8988T (cell line): ENCODE measurements around the gene HK3.
"Not testable (repeated sequence)": the region's sequence is repeated elsewhere in the genome, so short reads cannot be mapped to it uniquely, and the experiment has no call there.

Source experiments
- DNase-seq: peaks from one replicate; pipeline ENCODE4 v3.0.0; 2011

Gene HK3

DNA sequence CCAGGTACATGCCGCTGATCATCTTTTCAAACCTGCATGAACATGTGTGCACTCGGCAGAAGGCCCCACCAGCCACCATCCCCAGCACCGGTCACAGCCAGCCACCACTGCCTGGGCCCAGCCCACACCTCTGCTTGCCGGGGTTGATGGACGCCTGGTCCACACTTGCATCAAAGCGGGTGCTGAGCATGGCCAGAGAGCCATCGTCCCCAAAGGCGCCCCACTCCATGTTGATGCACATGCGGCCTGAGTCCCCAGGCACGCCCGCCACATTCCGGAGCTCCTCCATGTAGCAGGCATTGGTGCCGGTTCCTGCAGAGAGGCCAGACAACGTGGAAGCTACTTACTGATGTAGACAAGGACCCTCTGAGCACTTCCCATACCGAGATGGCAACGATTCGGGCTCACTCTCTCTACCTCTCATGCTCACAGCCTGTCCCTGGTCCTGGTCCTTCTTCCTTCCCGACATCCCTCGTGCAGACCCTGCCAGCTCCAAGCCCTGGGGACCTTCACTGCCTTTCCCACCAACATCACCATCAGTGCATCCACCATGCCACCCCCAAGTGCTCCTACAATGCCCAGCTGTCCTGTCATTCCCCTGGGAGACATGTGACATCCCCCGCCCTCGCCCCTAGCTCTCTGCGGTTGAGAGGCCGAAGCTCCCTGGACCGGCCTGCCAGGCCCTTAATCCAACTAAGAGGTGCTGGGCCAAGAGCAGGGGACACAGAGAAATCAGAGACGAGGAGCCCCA, 17.2 kb downstream of the HK3 start:
- no peak for DNase-seq

DNA sequence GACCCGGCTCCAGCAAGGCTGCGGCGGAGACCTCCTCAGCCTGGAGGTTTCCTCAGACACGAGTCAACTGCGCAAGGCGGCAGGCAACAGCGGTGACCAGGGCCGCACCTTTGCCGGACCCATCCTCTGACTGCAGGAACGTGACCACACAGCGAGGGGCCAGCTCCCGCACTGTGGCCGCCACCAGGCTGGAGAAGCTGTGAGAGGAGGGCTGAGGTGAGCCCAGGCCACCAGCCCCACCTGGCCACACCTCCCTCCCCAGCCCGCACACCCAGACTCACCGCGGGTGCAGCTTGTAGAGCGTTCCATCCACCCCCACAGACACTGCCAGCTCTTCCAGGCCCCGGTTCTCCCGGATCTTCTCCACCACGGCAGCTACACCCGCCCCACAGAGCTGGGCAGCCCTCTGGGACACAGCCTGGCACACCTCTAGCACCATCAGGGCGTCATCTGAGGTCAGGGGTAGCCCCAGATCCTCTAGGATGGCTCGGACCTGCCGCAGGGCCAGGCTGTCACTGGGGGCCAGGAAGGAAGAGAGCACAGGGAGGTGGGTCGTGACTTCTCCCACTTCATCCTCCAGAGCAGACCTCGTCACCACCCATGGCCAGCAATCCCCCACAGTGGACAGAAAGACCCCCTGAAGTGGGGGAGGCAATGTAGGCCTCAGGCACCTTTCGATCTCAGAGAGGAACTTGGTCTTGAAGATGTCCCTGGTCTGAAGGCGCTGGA, 18.0 kb downstream of the HK3 start:
- no peak for DNase-seq

DNA sequence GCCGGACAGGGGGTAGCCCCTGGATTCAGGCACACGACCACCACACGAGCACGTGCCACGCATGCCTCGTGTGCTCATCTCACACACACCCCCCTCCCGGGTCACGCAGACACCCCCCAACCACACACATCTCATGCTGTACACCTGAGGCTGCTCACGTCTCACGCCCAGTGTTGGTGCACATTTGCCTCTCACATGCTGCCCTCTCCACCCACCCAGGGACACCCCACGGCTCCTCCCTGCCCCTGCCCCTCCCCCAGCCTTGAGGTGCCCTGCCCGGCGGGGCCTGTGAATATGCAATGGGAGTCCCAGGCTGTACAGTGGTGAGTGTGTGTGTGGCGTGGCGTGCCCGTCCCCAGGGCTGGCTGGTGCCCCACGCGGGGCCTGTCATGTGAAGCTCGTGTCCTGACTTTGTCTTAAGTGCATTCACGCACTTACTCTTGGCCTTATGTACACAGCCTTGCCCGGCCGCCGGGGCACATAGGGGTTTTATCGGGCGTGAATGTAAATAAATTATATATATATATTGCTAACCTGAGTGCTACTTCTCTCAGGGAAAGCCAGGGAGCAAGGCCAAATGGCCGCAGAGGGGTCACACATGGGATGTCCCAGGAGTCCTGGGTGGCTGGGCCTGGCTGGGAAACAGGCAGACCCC, 18.7 kb downstream of the HK3 start:
- DNase-seq = no peak

DNA sequence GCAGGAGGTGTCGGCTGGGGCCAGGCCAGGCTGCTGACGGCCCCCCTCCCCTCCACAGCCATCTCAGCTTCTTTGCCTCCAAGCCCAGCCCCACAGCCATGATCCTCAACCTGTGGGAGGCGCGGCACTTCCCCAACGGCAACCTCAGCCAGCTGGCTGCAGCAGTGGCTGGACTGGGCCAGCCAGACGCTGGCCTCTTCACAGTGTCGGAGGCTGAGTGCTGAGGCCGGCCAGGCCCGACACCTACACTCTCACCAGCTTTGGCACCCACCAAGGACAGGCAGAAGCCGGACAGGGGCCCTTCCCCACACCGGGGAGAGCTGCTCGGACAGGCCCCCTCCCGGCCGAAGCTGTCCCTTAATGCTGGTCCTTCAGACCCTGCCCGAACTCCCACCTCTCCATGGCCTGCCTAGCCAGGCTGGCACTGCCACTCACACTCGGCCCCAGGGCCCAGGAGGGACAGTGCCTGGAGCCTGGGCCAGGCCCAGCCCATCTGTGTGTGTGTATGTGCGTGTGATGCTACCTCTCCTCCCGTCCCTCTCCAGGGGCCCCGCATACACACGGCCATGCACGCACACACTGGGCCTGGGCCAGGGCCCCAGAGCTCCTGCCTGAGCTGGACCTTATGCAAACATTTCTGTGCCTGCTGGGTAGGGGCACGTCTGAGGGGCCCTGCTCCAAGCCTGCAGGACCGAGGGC, 19.3 kb downstream of the HK3 start:
- no peak for DNase-seq

DNA sequence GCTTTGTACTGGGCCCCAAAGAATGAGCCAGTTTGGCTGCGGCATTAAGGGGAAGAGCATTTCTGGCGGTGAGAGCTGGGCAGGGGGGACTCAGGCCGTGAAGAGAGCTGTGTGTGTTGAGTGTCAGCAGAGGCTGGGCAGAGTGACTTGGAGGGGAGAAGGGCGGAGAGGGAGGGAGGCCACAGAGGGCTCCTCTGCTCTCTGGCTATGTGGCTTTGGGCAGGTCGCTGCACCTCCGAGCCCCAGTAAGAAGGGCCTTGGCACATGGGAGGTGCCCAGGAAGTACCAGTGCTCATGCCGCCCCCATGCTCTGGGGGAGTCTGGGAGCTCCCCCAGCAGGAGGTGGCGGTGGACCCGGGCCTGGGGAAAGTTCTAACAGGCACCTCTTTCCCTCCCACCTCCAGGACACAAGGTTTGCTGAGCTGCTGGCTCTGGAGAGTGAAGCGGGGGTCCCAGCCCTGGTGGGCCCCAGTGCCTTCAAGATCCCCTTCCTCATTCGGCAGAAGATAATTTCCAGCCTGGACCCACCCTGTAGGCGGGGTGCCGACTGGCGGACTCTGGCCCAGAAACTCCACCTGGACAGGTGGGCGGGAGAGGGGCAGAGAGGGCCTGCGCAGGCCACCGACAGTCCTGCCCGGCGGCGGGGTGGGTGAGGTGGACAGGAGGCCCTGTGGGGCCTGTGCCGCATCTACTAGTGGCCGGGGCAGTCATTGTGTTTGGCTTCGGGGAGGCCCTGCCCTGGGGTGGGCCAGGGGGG, 20.1 kb downstream of the HK3 start:
- DNase-seq = no peak

DNA sequence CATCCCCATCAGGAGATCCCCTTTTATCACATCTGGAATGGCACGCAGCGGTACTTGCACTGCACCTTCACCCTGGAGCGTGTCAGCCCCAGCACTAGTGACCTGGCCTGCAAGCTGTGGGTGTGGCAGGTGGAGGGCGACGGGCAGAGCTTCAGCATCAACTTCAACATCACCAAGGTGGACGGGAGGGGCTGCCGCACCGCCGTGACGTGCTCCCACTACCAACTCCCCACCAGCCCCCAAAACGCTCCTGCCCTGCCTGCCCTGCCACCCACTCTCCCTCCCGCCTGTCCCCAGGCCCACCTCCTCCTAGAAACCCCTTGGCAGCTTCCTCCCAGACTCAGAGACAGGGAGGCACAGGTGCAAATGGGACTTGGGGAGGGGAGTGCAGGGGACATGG, 20.7 kb downstream of the HK3 start:
- DNase-seq = no peak

DNA sequence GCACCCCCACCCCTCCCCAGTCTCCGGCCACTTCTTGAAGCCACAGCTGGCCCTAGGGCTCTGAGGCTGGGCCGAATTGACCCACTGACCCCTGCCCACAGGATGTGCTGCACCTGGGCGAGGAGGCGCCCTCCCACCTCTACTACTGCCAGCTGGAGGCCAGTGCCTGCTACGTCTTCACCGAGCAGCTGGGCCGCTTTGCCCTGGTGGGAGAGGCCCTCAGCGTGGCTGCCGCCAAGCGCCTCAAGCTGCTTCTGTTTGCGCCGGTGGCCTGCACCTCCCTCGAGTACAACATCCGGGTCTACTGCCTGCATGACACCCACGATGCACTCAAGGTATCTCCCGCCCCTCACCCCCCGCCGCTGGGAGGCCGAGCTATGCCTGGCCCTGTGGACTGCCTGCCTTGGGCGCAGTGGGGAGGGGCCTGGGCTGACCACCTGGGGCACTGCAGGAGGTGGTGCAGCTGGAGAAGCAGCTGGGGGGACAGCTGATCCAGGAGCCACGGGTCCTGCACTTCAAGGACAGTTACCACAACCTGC, 21.3 kb downstream of the HK3 start:
- DNase-seq = no peak

DNA sequence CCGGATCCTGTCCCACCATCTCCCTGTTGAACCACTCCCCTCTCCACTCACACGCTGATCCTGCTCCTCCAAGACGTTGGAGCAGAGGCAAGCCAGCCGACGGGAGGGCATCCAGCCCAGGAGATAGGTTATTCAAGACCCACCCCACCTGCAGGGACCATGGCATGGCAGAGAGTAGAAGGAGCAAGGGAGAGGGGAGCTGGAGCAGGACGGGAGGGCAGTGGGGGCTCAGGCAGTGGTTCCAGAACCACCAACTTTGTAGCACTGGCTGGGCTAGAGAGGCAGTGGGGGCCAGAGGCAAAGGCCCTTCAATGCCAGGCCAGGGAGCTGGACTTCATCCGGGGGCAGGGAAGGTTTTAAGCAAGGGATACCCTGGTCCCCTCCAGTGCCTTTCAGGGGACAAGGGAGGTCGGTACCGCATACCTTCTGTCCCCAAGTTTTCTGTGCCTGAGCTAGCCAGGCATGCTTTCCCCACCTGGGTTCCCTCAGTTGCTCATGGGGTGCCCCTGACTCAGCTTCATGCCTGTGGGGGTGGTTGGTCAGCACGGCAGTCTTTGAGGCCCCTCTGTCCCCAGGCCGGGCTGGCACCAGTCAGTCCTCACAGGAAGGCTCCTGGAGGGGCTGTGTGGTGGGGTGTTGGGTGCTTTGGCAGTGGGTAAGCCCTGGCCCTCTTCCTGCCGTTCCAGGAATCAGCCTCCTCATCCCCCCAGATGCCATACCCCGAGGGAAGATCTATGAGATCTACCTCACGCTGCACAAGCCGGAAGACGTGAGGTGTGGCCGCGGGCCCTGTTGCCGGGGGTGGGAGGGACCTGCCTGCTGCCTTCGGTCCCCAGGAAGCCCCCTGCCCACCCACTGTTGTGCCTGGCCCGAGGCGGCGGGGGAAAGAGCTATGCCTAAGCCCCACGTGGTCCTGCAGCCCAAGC, 22.4 kb downstream of the HK3 start:
- no peak for DNase-seq

DNA sequence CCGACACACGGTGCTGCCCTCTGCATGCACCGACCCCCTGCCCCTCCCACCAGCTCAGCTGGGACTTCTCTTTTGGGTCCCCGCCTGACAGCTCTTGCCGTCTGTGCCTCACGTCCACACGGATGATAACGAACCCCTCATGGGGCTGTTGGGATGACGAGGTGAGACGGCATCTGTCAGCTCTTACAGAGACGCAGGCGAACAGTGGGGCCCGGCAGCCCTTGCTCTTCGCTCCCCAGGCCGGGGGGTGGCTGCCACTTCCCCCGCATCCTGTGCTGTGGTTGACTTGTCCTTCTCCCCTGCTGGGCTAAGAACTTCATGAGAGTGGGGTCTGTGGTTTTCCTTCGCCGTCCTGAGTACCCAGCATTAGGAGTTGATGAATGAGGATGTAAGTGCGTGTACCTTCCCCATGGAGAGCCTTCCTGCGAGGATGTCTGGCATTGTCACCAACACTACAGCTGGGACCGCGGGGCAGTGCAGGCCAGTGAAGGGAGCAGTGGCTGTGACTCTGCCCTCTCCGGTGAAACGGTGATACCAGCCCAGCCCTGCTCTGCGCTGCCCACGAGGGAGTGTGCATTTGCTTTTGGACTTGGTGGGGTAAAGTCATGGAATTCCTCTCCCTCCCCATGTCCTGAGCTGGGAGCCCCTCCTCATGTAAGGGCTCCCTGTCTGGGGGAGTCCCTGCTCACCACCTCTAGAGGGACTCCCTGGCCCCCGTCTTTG, 23.2 kb downstream of the HK3 start:
- no peak for DNase-seq

DNA sequence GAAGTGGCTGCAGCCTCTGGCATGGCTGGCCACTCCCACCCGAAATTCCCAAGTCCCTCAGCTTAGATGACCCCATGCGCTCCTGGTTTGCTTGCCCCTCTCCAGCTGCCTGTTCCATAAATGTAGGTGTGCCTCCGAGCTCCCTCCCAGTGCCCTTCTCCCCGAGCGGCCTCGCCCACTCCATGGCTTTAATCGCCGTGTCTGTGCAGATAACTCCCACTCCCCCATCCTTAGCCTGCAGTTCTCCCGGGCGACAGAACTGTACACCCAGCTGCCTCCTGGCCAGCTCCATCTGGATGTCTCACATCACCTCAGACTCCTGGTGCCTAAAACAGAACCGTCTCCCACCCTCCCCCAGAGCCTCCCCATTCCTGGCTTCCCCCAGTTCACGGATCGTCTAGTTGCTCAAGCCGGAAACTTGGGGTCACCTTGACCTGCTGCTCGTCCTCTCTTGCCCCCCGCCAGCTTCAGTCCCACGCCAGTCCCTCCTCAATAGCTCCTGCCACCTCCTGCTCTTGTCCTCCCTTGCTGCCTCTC, 24.1 kb downstream of the HK3 start:
- DNase-seq = no peak

DNA sequence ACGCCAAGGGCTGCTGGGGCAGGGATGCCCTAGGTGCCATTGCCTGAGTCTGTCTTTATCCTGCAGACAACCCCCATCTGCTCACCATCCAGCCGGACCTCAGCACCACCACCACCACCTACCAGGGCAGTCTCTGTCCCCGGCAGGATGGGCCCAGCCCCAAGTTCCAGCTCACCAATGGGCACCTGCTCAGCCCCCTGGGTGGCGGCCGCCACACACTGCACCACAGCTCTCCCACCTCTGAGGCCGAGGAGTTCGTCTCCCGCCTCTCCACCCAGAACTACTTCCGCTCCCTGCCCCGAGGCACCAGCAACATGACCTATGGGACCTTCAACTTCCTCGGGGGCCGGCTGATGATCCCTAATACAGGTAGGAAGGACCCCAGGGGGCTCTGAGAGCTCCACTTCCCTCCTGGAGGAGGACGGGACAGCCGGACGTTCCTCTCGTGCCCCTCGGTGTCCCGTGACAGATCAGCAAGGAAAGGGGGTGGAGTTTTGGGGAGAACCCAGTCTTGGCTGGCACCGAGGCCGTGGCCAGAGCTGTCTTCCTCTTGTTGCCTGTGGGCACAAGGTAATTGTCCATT, 24.9 kb downstream of the HK3 start:
- DNase-seq = no peak

DNA sequence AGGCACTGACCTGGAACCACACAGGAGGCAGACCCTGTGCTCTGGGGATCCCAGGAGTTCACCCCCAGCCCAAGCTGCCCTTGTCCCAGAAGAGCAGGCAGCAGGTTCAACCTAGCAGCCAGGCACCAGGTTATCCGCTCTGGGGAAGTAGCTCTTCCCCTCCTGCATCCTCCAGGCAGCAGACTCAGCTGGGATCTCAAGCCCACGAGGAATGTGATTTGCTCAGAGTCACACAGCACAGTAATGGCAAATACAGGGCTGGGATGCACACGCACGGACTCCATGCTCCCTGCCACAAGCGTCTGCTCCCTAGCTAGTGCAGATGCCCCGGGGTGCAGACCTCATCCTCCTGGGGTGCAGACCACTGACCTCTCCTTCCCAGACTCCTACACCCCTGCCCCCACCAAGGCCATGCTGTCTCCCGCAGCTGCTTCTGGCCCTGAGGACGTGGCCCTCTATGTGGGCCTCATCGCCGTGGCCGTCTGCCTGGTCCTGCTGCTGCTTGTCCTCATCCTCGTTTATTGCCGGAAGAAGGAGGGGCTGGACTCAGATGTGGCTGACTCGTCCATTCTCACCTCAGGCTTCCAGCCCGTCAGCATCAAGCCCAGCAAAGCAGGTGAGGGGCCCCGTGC, 25.5 kb downstream of the HK3 start:
- DNase-seq = no peak

DNA sequence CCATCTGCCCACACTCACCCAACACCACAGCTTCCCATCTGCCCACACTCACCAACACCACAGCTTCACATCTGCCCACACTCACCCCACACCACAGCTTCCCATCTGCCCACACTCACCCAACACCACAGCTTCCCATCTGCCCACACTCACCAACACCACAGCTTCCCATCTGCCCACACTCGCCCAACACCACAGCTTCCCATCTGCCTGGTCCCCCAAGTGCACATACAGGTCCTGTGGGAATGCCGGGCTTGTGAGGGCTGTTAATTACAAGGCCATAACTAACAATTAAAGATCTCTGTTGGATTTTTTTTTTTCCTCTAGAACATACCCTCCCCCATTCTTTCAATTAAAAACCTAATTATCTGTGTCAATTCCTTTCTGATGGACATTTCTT, 26.1 kb downstream of the HK3 start:
- DNase-seq = not testable (repeated sequence)

DNA sequence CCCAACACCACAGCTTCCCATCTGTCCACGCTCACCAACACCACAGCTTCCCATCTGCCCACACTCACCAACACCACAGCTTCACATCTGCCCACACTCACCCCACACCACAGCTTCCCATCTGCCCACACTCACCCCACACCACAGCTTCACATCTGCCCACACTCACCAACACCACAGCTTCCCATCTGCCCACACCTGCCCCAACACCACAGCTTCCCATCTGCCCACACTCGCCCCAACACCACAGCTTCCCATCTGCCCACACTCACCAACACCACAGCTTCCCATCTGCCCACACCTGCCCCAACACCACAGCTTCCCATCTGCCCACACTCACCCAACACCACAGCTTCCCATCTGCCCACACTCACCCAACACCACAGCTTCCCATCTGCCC, 26.6 kb downstream of the HK3 start:
- not testable (repeated sequence) for DNase-seq

DNA sequence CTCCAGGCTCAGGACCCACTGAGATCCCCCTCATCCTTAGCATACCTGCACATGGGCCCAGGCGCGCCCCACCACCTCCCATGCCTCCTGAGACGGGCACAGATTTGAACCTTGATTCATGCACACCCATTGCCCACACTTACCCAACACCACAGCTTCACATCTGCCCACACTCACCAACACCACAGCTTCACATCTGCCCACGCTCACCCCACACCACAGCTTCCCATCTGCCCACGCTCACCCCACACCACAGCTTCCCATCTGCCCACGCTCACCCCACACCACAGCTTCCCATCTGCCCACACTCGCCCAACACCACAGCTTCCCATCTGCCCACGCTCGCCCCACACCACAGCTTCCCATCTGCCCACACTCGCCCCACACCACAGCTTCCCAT, 28.5 kb downstream of the HK3 start:
- not testable (repeated sequence) for DNase-seq

DNA sequence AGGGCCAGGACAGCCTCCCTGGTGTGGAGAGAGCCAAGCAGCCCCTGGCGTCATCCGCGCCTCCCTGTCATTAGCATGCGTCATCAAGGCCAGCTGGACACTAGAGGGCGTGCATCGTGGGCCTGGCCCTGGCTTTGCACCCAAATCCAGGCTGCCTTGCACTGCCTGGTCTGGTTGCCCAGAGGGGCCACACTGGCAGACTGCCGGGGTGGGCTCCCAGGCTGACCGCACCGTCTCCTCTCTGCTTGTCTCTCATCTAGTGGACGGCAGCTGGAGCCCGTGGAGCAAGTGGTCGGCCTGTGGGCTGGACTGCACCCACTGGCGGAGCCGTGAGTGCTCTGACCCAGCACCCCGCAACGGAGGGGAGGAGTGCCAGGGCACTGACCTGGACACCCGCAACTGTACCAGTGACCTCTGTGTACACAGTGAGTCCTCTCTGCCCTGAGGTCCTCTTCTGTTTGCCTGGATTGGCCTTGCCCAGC, 29.0 kb downstream of the HK3 start:
- DNase-seq = peak; percentile 99

DNA sequence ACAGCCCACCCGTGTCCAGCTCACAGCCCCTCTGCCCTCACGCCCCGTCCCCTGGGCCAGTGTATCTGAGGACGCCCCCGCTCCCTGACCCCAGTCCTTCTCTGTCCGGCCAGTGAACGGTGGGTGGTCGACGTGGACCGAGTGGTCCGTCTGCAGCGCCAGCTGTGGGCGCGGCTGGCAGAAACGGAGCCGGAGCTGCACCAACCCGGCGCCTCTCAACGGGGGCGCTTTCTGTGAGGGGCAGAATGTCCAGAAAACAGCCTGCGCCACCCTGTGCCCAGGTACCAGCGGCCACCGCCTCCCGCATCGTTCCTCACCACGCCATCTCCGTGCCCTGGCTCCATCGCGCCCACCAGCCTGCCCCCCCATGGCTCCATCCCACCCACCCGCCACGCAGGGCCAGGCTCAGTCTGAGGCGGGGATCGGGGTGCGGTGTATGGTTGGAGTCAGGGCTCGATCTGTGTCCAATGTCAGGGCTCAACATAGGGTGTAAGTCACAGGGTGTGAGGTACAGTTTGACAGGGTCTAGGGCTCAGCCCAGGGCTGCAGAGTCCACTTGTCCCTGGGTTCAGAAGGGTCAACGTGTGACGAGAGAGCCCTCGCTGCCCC, 29.5 kb downstream of the HK3 start:
- no peak for DNase-seq

DNA sequence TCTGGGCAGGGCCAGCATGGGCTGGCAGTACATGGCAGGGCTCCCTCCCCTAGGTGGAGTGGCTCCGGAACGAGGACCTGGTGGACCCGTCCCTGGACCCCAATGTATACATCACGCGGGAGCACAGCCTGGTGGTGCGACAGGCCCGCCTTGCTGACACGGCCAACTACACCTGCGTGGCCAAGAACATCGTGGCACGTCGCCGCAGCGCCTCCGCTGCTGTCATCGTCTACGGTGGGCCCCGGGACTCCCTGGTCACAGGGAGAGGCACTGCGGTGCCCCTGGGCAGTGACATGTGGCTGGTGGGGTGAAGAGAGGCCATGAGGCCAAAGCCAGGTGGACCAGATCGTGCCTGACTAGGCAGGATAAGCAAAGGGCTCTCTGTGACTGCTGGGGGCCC, 30.4 kb downstream of the HK3 start:
- no peak for DNase-seq

DNA sequence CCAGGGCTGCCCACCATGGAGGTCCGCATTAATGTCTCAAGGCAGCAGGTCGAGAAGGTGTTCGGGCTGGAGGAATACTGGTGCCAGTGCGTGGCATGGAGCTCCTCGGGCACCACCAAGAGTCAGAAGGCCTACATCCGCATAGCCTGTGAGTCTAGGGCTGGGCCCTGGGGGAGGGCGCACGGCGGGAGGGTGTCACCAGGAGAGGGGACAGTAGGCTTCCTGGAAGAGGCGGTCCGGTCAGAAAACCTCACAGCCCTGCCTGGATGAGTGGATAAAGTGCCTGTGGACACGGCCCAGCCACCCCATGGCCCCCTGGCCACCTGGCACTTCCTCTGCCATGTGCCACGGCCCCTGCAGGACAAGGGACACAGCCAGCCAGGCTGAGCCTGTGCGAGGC, 31.0 kb downstream of the HK3 start:
- DNase-seq = no peak
